Measurements from ENCODE around the gene ANKK1. TPM values are rescaled to one million over a fixed set of nuclear protein-coding genes. Genes with fewer than 3 reads are reported as not detected.

Gene ANKK1
- total RNA-seq, 1 experiment from 2014 or later = 0.67 TPM

- DNase-seq = no peak
- no peak overlapping the region for H3K4me2 ChIP-seq (ENCODE audit: low read depth, low read length, poor library complexity, severe bottlenecking)
- H3K27ac ChIP-seq (ENCODE audit: low read length) = no peak overlapping the region
- H2AFZ ChIP-seq (ENCODE audit: low read length) = no peak overlapping the region
- H3K9me3 ChIP-seq (ENCODE audit: low read length) = no peaks in the 10 kb centered on the region
- H3K27me3 ChIP-seq (ENCODE audit: low read length) = no peaks in the 10 kb centered on the region
- no peaks in the 10 kb centered on the region for H3K79me2 ChIP-seq (ENCODE audit: low read length)
- H3K9me2 ChIP-seq (replicated peaks; ENCODE audit: insufficient read depth, low read length) = no peaks in the 10 kb centered on the region
- no peak overlapping the region for H3K9ac ChIP-seq (ENCODE audit: low read length)
- H3K4me1 ChIP-seq (ENCODE audit: low read length) = no peaks in the 10 kb centered on the region
- no peaks in the 10 kb centered on the region for H3K36me3 ChIP-seq (ENCODE audit: insufficient read depth, low read length)
- H3K4me3 ChIP-seq (ENCODE audit: low read length) = no peak overlapping the region
- H4K20me1 ChIP-seq (ENCODE audit: insufficient read depth, low read depth, low read length) = no peaks in the 10 kb centered on the region
Measured at GRCh38 chr11:113385749-113386148, 1.8 kb upstream of the ANKK1 start.

- Histone ChIP-seq H3K4me3 (ENCODE audit: low read length) (no peak overlapping the region), H3K27ac (ENCODE audit: low read length) (no peak overlapping the region), H4K20me1 (ENCODE audit: insufficient read depth, low read depth, low read length) (no peaks in the 10 kb centered on the region), H3K27me3 (ENCODE audit: low read length) (no peaks in the 10 kb centered on the region), H3K4me1 (ENCODE audit: low read length) (no peaks in the 10 kb centered on the region), H3K9me3 (ENCODE audit: low read length) (no peaks in the 10 kb centered on the region), H3K4me2 (ENCODE audit: low read depth, low read length, poor library complexity, severe bottlenecking) (no peak overlapping the region), H3K79me2 (ENCODE audit: low read length) (no peaks in the 10 kb centered on the region), H2AFZ (ENCODE audit: low read length) (no peak overlapping the region), H3K9me2 (replicated peaks; ENCODE audit: insufficient read depth, low read length) (no peaks in the 10 kb centered on the region), H3K36me3 (ENCODE audit: insufficient read depth, low read length) (no peaks in the 10 kb centered on the region), H3K9ac (ENCODE audit: low read length) (no peak overlapping the region)
- no peak for DNase-seq
Measured at GRCh38 chr11:113386866-113387265, 713 bp upstream of the ANKK1 start.

- Histone ChIP-seq H3K9me3 (ENCODE audit: low read length) (no peaks in the 10 kb centered on the region), H3K9ac (ENCODE audit: low read length) (no peak overlapping the region), H4K20me1 (ENCODE audit: insufficient read depth, low read depth, low read length) (no peaks in the 10 kb centered on the region), H3K4me1 (ENCODE audit: low read length) (no peaks in the 10 kb centered on the region), H2AFZ (ENCODE audit: low read length) (no peak overlapping the region), H3K79me2 (ENCODE audit: low read length) (no peaks in the 10 kb centered on the region), H3K4me2 (ENCODE audit: low read depth, low read length, poor library complexity, severe bottlenecking) (no peak overlapping the region), H3K27ac (ENCODE audit: low read length) (no peak overlapping the region), H3K4me3 (ENCODE audit: low read length) (no peak overlapping the region), H3K9me2 (replicated peaks; ENCODE audit: insufficient read depth, low read length) (no peaks in the 10 kb centered on the region), H3K36me3 (ENCODE audit: insufficient read depth, low read length) (no peaks in the 10 kb centered on the region), H3K27me3 (ENCODE audit: low read length) (no peaks in the 10 kb centered on the region)
- no peak for DNase-seq
Measured at GRCh38 chr11:113389272-113389671, 1.7 kb downstream of the ANKK1 start.

- Histone ChIP-seq H3K4me1 (ENCODE audit: low read length) (no peaks in the 10 kb centered on the region), H3K79me2 (ENCODE audit: low read length) (no peaks in the 10 kb centered on the region), H3K4me3 (ENCODE audit: low read length) (no peak overlapping the region), H3K9me2 (replicated peaks; ENCODE audit: insufficient read depth, low read length) (no peaks in the 10 kb centered on the region), H3K36me3 (ENCODE audit: insufficient read depth, low read length) (no peaks in the 10 kb centered on the region), H4K20me1 (ENCODE audit: insufficient read depth, low read depth, low read length) (no peaks in the 10 kb centered on the region), H3K9ac (ENCODE audit: low read length) (no peak overlapping the region), H3K9me3 (ENCODE audit: low read length) (no peaks in the 10 kb centered on the region), H2AFZ (ENCODE audit: low read length) (no peak overlapping the region), H3K27ac (ENCODE audit: low read length) (no peak overlapping the region), H3K27me3 (ENCODE audit: low read length) (no peaks in the 10 kb centered on the region), H3K4me2 (ENCODE audit: low read depth, low read length, poor library complexity, severe bottlenecking) (no peak overlapping the region)
- no peak for DNase-seq
Measured at GRCh38 chr11:113392236-113392921, 4.8 kb downstream of the ANKK1 start.

GRCh38 chr11:113393501-113393985 is 6.0 kb downstream of the ANKK1 start:
- Histone ChIP-seq H3K4me2 (ENCODE audit: low read depth, low read length, poor library complexity, severe bottlenecking) (no peak overlapping the region), H3K4me1 (ENCODE audit: low read length) (no peaks in the 10 kb centered on the region)
- DNase-seq = no peak

GRCh38 chr11:113394919-113395318 is 7.3 kb downstream of the ANKK1 start:
- no peaks in the 10 kb centered on the region for H3K27me3 ChIP-seq (ENCODE audit: low read length)
- no peak for DNase-seq

More at GRCh38 chr11:113393501-113393985, 6.0 kb downstream of the ANKK1 start:
- Histone ChIP-seq H3K9me3 (ENCODE audit: low read length) (no peaks in the 10 kb centered on the region), H3K27me3 (ENCODE audit: low read length) (no peaks in the 10 kb centered on the region), H2AFZ (ENCODE audit: low read length) (no peak overlapping the region), H3K4me3 (ENCODE audit: low read length) (no peak overlapping the region), H3K9me2 (replicated peaks; ENCODE audit: insufficient read depth, low read length) (no peaks in the 10 kb centered on the region), H3K9ac (ENCODE audit: low read length) (no peak overlapping the region), H3K27ac (ENCODE audit: low read length) (no peak overlapping the region), H3K79me2 (ENCODE audit: low read length) (no peaks in the 10 kb centered on the region), H3K36me3 (ENCODE audit: insufficient read depth, low read length) (no peaks in the 10 kb centered on the region), H4K20me1 (ENCODE audit: insufficient read depth, low read depth, low read length) (no peaks in the 10 kb centered on the region)

GRCh38 chr11:113395782-113396336 is 8.3 kb downstream of the ANKK1 start:
- Histone ChIP-seq H3K4me2 (ENCODE audit: low read depth, low read length, poor library complexity, severe bottlenecking) (no peak overlapping the region), H3K9me2 (replicated peaks; ENCODE audit: insufficient read depth, low read length) (no peaks in the 10 kb centered on the region), H3K27ac (ENCODE audit: low read length) (no peak overlapping the region), H3K9ac (ENCODE audit: low read length) (no peak overlapping the region), H3K4me3 (ENCODE audit: low read length) (no peak overlapping the region), H3K27me3 (ENCODE audit: low read length) (no peaks in the 10 kb centered on the region), H3K9me3 (ENCODE audit: low read length) (no peaks in the 10 kb centered on the region), H3K36me3 (ENCODE audit: insufficient read depth, low read length) (no peaks in the 10 kb centered on the region), H4K20me1 (ENCODE audit: insufficient read depth, low read depth, low read length) (no peaks in the 10 kb centered on the region), H2AFZ (ENCODE audit: low read length) (no peak overlapping the region), H3K4me1 (ENCODE audit: low read length) (no peaks in the 10 kb centered on the region), H3K79me2 (ENCODE audit: low read length) (no peaks in the 10 kb centered on the region)
- no peak for DNase-seq

More at GRCh38 chr11:113394919-113395318, 7.3 kb downstream of the ANKK1 start:
- Histone ChIP-seq H3K4me3 (ENCODE audit: low read length) (no peak overlapping the region), H3K9me2 (replicated peaks; ENCODE audit: insufficient read depth, low read length) (no peaks in the 10 kb centered on the region), H4K20me1 (ENCODE audit: insufficient read depth, low read depth, low read length) (no peaks in the 10 kb centered on the region), H2AFZ (ENCODE audit: low read length) (no peak overlapping the region), H3K79me2 (ENCODE audit: low read length) (no peaks in the 10 kb centered on the region), H3K27ac (ENCODE audit: low read length) (no peak overlapping the region), H3K36me3 (ENCODE audit: insufficient read depth, low read length) (no peaks in the 10 kb centered on the region), H3K9ac (ENCODE audit: low read length) (no peak overlapping the region), H3K4me1 (ENCODE audit: low read length) (no peaks in the 10 kb centered on the region), H3K9me3 (ENCODE audit: low read length) (no peaks in the 10 kb centered on the region), H3K4me2 (ENCODE audit: low read depth, low read length, poor library complexity, severe bottlenecking) (no peak overlapping the region)

- DNase-seq = no peak
- H3K27ac ChIP-seq (ENCODE audit: low read length) = no peak overlapping the region
- H3K9me2 ChIP-seq (replicated peaks; ENCODE audit: insufficient read depth, low read length) = no peaks in the 10 kb centered on the region
- no peak overlapping the region for H2AFZ ChIP-seq (ENCODE audit: low read length)
- no peak overlapping the region for H3K4me3 ChIP-seq (ENCODE audit: low read length)
- no peaks in the 10 kb centered on the region for H4K20me1 ChIP-seq (ENCODE audit: insufficient read depth, low read depth, low read length)
- no peaks in the 10 kb centered on the region for H3K4me1 ChIP-seq (ENCODE audit: low read length)
- H3K4me2 ChIP-seq (ENCODE audit: low read depth, low read length, poor library complexity, severe bottlenecking) = no peak overlapping the region
- no peaks in the 10 kb centered on the region for H3K36me3 ChIP-seq (ENCODE audit: insufficient read depth, low read length)
- no peaks in the 10 kb centered on the region for H3K27me3 ChIP-seq (ENCODE audit: low read length)
- H3K79me2 ChIP-seq (ENCODE audit: low read length) = no peaks in the 10 kb centered on the region
- H3K9ac ChIP-seq (ENCODE audit: low read length) = no peak overlapping the region
- H3K9me3 ChIP-seq (ENCODE audit: low read length) = no peaks in the 10 kb centered on the region
Measured at GRCh38 chr11:113396690-113397089, 9.1 kb downstream of the ANKK1 start.

All from Karpas-422 (cell line).